ENCODE data around the gene IQGAP2. TPM values are rescaled to one million over a fixed set of nuclear protein-coding genes. Genes with fewer than 3 reads are reported as not detected.

Gene IQGAP2
- total RNA-seq, 6 donors from 2014 or later, result 24.3 to 57.6 (median 28.9) TPM

- H3K9me3 ChIP-seq, result no peaks in the 10 kb centered on the region
- H3K27me3 ChIP-seq, result no peaks in the 10 kb centered on the region
- no peak for TF ChIP-seq POLR2A (IDR thresholded peaks at IDR 0.05)
- TF ChIP-seq EP300 (IDR thresholded peaks at IDR 0.05), result no peak
- TF ChIP-seq CTCF (IDR thresholded peaks at IDR 0.05), result no peak
- TF ChIP-seq POLR2AphosphoS5 (IDR thresholded peaks at IDR 0.05), result no peak
- 28 to 60% methylated on average over 7 to 13 of the region's 21 CpGs for WGBS, 2 donors
- H3K36me3 ChIP-seq, result no peaks in the 10 kb centered on the region
- DNase-seq (peak in 1 of 2 donors; percentile 46), ATAC-seq (ENCODE audit: low FRiP score in 2 of 2) (peak in 1 of 2 donors; percentile 5)
- H3K4me1 ChIP-seq, result peaks cover 0 to 48% (median 31%) of the 10 kb centered on the region in 4 donors
- H3K4me3 ChIP-seq, result peak overlapping the region; percentile 47 to 77 (median 72)
- peak overlapping the region; percentile 69 to 92 (median 86) for H3K27ac ChIP-seq
Measured at GRCh38 chr5:76404223-76405211, 1.4 kb downstream of the IQGAP2 start.

GRCh38 chr5:76406014-76406413 lies 2.9 kb downstream of the IQGAP2 start:
- TF ChIP-seq CTCF (IDR thresholded peaks at IDR 0.05) (no peak), EP300 (IDR thresholded peaks at IDR 0.05) (no peak), POLR2AphosphoS5 (IDR thresholded peaks at IDR 0.05) (no peak)
- H3K9me3 ChIP-seq, result no peaks in the 10 kb centered on the region
- peaks cover 0 to 48% (median 31%) of the 10 kb centered on the region in 4 donors for H3K4me1 ChIP-seq
- H3K27me3 ChIP-seq, result no peaks in the 10 kb centered on the region
- H3K27ac ChIP-seq, result no peak overlapping the region
- no peak overlapping the region for H3K4me3 ChIP-seq
- 52 to 67% methylated on average over 1 of the region's 1 CpG for WGBS, 2 donors
- DNase-seq (no peak), ATAC-seq (ENCODE audit: low FRiP score in 2 of 2) (no peak)
- no peaks in the 10 kb centered on the region for H3K36me3 ChIP-seq

DNA sequence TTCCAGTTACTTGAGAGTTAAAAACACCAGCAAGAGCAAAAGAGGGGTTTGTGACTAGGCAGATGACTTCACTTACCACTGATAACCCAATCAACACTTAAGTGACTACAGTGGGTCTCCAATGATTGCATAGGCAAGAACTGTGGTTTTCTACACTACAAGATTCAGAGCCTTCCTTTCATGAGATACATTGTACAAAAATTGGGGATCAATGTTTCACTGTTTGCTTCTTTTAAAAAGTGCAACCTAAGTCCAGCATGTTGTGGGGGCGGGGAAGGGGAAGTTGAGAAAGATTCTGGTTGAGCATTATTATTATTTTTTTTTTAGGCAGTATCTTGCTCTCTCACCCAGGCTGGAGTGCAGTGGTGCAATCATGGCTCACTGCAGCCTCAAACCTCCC lies 3.6 kb downstream of the IQGAP2 start:
- 60 to 62% methylated on average over 1 of the region's 1 CpG for WGBS, 2 donors
- H3K4me1 ChIP-seq, result peaks cover 0 to 42% (median 29%) of the 10 kb centered on the region in 4 donors
- TF ChIP-seq EP300 (IDR thresholded peaks at IDR 0.05), result no peak
- no peak for TF ChIP-seq POLR2A (IDR thresholded peaks at IDR 0.05)
- no peak for TF ChIP-seq POLR2AphosphoS5 (IDR thresholded peaks at IDR 0.05)
- TF ChIP-seq CTCF (IDR thresholded peaks at IDR 0.05), result no peak
- no peak overlapping the region for H3K4me3 ChIP-seq
- no peak for ATAC-seq (ENCODE audit: low FRiP score in 2 of 2)
- no peaks in the 10 kb centered on the region for H3K9me3 ChIP-seq
- H3K27me3 ChIP-seq, result no peaks in the 10 kb centered on the region
- no peaks in the 10 kb centered on the region for H3K36me3 ChIP-seq
- peak overlapping the region in 1 of 4 donors; percentile 35 for H3K27ac ChIP-seq
- DNase-seq, result peak in 1 of 2 donors; percentile 37

- TF ChIP-seq EP300 (IDR thresholded peaks at IDR 0.05), result no peak
- DNase-seq, result peak in 1 of 2 donors; percentile 26
- H3K27ac ChIP-seq, result no peak overlapping the region
- H3K27me3 ChIP-seq, result no peaks in the 10 kb centered on the region
- ATAC-seq (ENCODE audit: low FRiP score in 2 of 2), result no peak
- peaks cover 0 to 29% (median 21%) of the 10 kb centered on the region in 4 donors for H3K4me1 ChIP-seq
- H3K9me3 ChIP-seq, result no peaks in the 10 kb centered on the region
- no peaks in the 10 kb centered on the region for H3K36me3 ChIP-seq
- WGBS, 2 donors, result 92 to 93% methylated on average over 7 of the region's 7 CpGs
- no peak overlapping the region for H3K4me3 ChIP-seq
Measured at GRCh38 chr5:76408104-76408654, 5.1 kb downstream of the IQGAP2 start.

- ATAC-seq (ENCODE audit: low FRiP score in 2 of 2) (no peak), DNase-seq (no peak)
- peaks cover 0 to 9% (median 0%) of the 10 kb centered on the region in 4 donors for H3K4me1 ChIP-seq
- no peaks in the 10 kb centered on the region for H3K9me3 ChIP-seq
- no peak overlapping the region for H3K4me3 ChIP-seq
- H3K27ac ChIP-seq, result no peak overlapping the region
- no peaks in the 10 kb centered on the region for H3K27me3 ChIP-seq
- TF ChIP-seq EP300 (IDR thresholded peaks at IDR 0.05) (no peak), POLR2AphosphoS5 (IDR thresholded peaks at IDR 0.05) (no peak), POLR2A (IDR thresholded peaks at IDR 0.05) (no peak), CTCF (IDR thresholded peaks at IDR 0.05) (no peak)
- no peaks in the 10 kb centered on the region for H3K36me3 ChIP-seq
Measured at GRCh38 chr5:76412511-76412910, 9.4 kb downstream of the IQGAP2 start.
